ENCODE data around the gene CCDC174. TPM values are rescaled to one million over a fixed set of nuclear protein-coding genes. Genes with fewer than 3 reads are reported as not detected.

The CCDC174 gene
- total and polyA plus RNA-seq, 11 donors = 8.7 to 16.1 (median 11.7) TPM

- no peak for DNase-seq
- no peak overlapping the region for H3K4me3 ChIP-seq
- H3K9me3 ChIP-seq = no peaks in the 10 kb centered on the region
- no peaks in the 10 kb centered on the region for H3K27me3 ChIP-seq
- H3K4me1 ChIP-seq = peaks cover 0 to 20% (median 15%) of the 10 kb centered on the region in 12 donors
- no peak for ATAC-seq
- WGBS, 4 donors = 84 to 92% (median 88%) methylated on average over 2 of the region's 2 CpGs
- H3K36me3 ChIP-seq = peaks cover 2 to 90% (median 83%) of the 10 kb centered on the region in 9 donors
- intact Hi-C loops (cut with DNase I) = loop anchor here in 4 of 10 donors (10.0 kb wide), 1 partner anchor 437 kb away; the partner anchor contains the start of gene RBSN (in 4 of the 4)
- H3K27ac ChIP-seq = no peak overlapping the region
- TF ChIP-seq POLR2A (IDR thresholded peaks at IDR 0.05) = no peak
- TF ChIP-seq CTCF (IDR thresholded peaks at IDR 0.05) = no peak
Measured at GRCh38 chr3:14657579-14657978, 6.0 kb downstream of the CCDC174 start.

GRCh38 chr3:14658978-14659377 lies 7.4 kb downstream of the CCDC174 start:
- H3K27me3 ChIP-seq = no peaks in the 10 kb centered on the region
- no peak overlapping the region for H3K4me3 ChIP-seq
- DNase-seq (no peak), ATAC-seq (no peak)
- no peaks in the 10 kb centered on the region for H3K9me3 ChIP-seq
- no peak overlapping the region for H3K27ac ChIP-seq
- peaks cover 2 to 100% (median 97%) of the 10 kb centered on the region in 9 donors for H3K36me3 ChIP-seq
- 88 to 96% (median 94%) methylated on average over 2 of the region's 2 CpGs for WGBS, 4 donors
- intact Hi-C loops (cut with DNase I) = loop anchor here in 4 of 10 donors (10.0 kb wide), 1 partner anchor 436 kb away; the partner anchor contains the start of gene RBSN (in 4 of the 4)
- H3K4me1 ChIP-seq = peaks cover 0 to 6% (median under 1%) of the 10 kb centered on the region in 12 donors
- TF ChIP-seq CTCF (IDR thresholded peaks at IDR 0.05) (no peak), POLR2A (IDR thresholded peaks at IDR 0.05) (no peak)

- Histone ChIP-seq H3K9me3 (no peaks in the 10 kb centered on the region), H3K27ac (no peak overlapping the region), H3K36me3 (peaks cover 2 to 100% (median 100%) of the 10 kb centered on the region in 9 donors), H3K4me3 (no peak overlapping the region), H3K27me3 (no peaks in the 10 kb centered on the region), H3K4me1 (no peaks in the 10 kb centered on the region)
- intact Hi-C loops (cut with DNase I) = no loop called here
- 69 to 85% (median 79%) methylated on average over 4 of the region's 4 CpGs for WGBS, 4 donors
- DNase-seq (no peak), ATAC-seq (no peak)
- no peak for TF ChIP-seq POLR2A (IDR thresholded peaks at IDR 0.05)
- TF ChIP-seq CTCF (IDR thresholded peaks at IDR 0.05) = no peak
Measured at GRCh38 chr3:14660942-14661341, 9.4 kb downstream of the CCDC174 start.

- no peak for DNase-seq
- Histone ChIP-seq H3K4me1 (no peaks in the 10 kb centered on the region), H3K27ac (no peak overlapping the region), H3K27me3 (no peaks in the 10 kb centered on the region), H3K4me3 (no peak overlapping the region), H3K9me3 (no peaks in the 10 kb centered on the region), H3K36me3 (peaks cover 0 to 100% (median 100%) of the 10 kb centered on the region in 9 donors)
- intact Hi-C loops (cut with DNase I) = no loop called here
- ATAC-seq = no peak
- WGBS, 4 donors = 85 to 91% (median 87%) methylated on average over 5 of the region's 5 CpGs
- no peak for TF ChIP-seq CTCF (IDR thresholded peaks at IDR 0.05)
- TF ChIP-seq POLR2A (IDR thresholded peaks at IDR 0.05) = no peak
Measured at GRCh38 chr3:14663396-14664135, 12.0 kb downstream of the CCDC174 start.

Measured in heart left ventricle (tissue), 16 donors.